Vagina (tissue), 2 donors: ENCODE measurements around the gene TRNT1. TPM values are rescaled to one million over a fixed set of nuclear protein-coding genes. Genes with fewer than 3 reads are reported as not detected.

Experiments
- DNase-seq, 2 donors: peaks; one replicate each; pipeline ENCODE4 v3.0.0-alpha.2; 2017; ENCODE audit errors: extremely low spot score in 2 of 2
- H3K27ac ChIP-seq: fragments of 200-600 bp; sonication (generic); one replicate; pipeline ENCODE4 v1.5.1; 2019
- H3K27me3 ChIP-seq: fragments of 200-600 bp; sonication (generic); one replicate; pipeline ENCODE4 v1.5.1; 2019
- H3K36me3 ChIP-seq, 2 donors: fragments of 200-600 bp; sonication (generic); one replicate each; pipeline ENCODE4 v1.5.1; 2017 to 2019
- H3K4me1 ChIP-seq: fragments of 200-600 bp; sonication (generic); one replicate; pipeline ENCODE4 v1.5.1; 2019
- H3K4me3 ChIP-seq, 2 donors: fragments of 200-600 bp; sonication (generic); 1 replicate in 1 of 2; 2 replicates in 1 of 2; pipeline ENCODE4 v1.5.1; 2016 to 2019
- H3K9me3 ChIP-seq: fragments of 200-600 bp; sonication (generic); one replicate; pipeline ENCODE4 v1.5.1; 2019
- CTCF ChIP-seq, 3 experiments: fragments of 450-650 bp in 2 of 3; fragments of 200-600 bp in 1 of 3; sonication (generic) in 1 of 3; IDR thresholded peaks; one replicate each; pipeline ENCODE4 v1.5.1; 2017 to 2019; ENCODE audit warnings: antibody characterized with exemption in 3 of 3, mild to moderate bottlenecking in 2 of 3, moderate library complexity in 2 of 3
- POLR2A ChIP-seq, 2 donors: fragments of 450-650 bp; IDR thresholded peaks; one replicate each; pipeline ENCODE4 v1.6.1; 2017; ENCODE audit warnings: antibody characterized with exemption in 2 of 2, mild to moderate bottlenecking in 2 of 2, moderate library complexity in 2 of 2
- POLR2AphosphoS5 ChIP-seq, 2 donors: sonication (generic); formaldehyde crosslinking; IDR thresholded peaks; one replicate each; pipeline ENCODE4 v1.9.0; 2017; ENCODE audit warnings: antibody characterized with exemption in 2 of 2, mild to moderate bottlenecking in 2 of 2, low read depth in 1 of 2; ENCODE audit not compliant: insufficient read depth in 1 of 2
- intact Hi-C: fragments of 100-400 bp; cut with DNase I; formaldehyde crosslinking; loops from one replicate; pipeline ENCODE4 v1.15.1; 2023
- total RNA-seq: library from RNA; depleted of rRNA; stranded (reverse); fragments of >200 nt; gene quantifications from one replicate; pipeline ENCODE4 v1.2.3, GENCODE V29; 2016

Gene TRNT1
- total RNA-seq, 1 donor from 2014 or later, result 12.8 TPM

GRCh38 chr3:3105815-3106214 lies 20.9 kb upstream of the TRNT1 start:
- intact Hi-C loops, result no loop called here
- no peaks in the 10 kb centered on the region for H3K9me3 ChIP-seq
- DNase-seq, result no peak
- no peaks in the 10 kb centered on the region for H3K27me3 ChIP-seq
- H3K4me3 ChIP-seq, result no peak overlapping the region
- H3K4me1 ChIP-seq, result no peaks in the 10 kb centered on the region
- no peak overlapping the region for H3K27ac ChIP-seq
- TF ChIP-seq POLR2A (IDR thresholded peaks at IDR 0.05) (no peak), POLR2AphosphoS5 (IDR thresholded peaks at IDR 0.05; ENCODE audit: insufficient read depth in 1 of 2, low read depth in 1 of 2) (no peak), CTCF (IDR thresholded peaks at IDR 0.05) (no peak)
- H3K36me3 ChIP-seq, result no peaks in the 10 kb centered on the region

- no peaks in the 10 kb centered on the region for H3K36me3 ChIP-seq
- no peaks in the 10 kb centered on the region for H3K9me3 ChIP-seq
- no peaks in the 10 kb centered on the region for H3K4me1 ChIP-seq
- no peaks in the 10 kb centered on the region for H3K27me3 ChIP-seq
- no peak for DNase-seq
- no peak overlapping the region for H3K27ac ChIP-seq
- no peak for TF ChIP-seq POLR2A (IDR thresholded peaks at IDR 0.05)
- no peak for TF ChIP-seq CTCF (IDR thresholded peaks at IDR 0.05)
- no peak for TF ChIP-seq POLR2AphosphoS5 (IDR thresholded peaks at IDR 0.05; ENCODE audit: insufficient read depth in 1 of 2, low read depth in 1 of 2)
- intact Hi-C loops, result no loop called here
- no peak overlapping the region for H3K4me3 ChIP-seq
Observed at GRCh38 chr3:3107181-3107580, 19.6 kb upstream of the TRNT1 start.

- no peak for DNase-seq
- Histone ChIP-seq H3K36me3 (no peaks in the 10 kb centered on the region), H3K9me3 (no peaks in the 10 kb centered on the region), H3K4me1 (no peaks in the 10 kb centered on the region), H3K4me3 (no peak overlapping the region), H3K27ac (no peak overlapping the region), H3K27me3 (no peaks in the 10 kb centered on the region)
- intact Hi-C loops, result no loop called here
- TF ChIP-seq POLR2AphosphoS5 (IDR thresholded peaks at IDR 0.05; ENCODE audit: insufficient read depth in 1 of 2, low read depth in 1 of 2) (no peak), POLR2A (IDR thresholded peaks at IDR 0.05) (no peak), CTCF (IDR thresholded peaks at IDR 0.05) (no peak)
Observed at GRCh38 chr3:3107858-3108257, 18.9 kb upstream of the TRNT1 start.

- DNase-seq, result no peak
- Histone ChIP-seq H3K27ac (no peak overlapping the region), H3K4me1 (no peaks in the 10 kb centered on the region), H3K9me3 (no peaks in the 10 kb centered on the region), H3K36me3 (no peaks in the 10 kb centered on the region), H3K27me3 (no peaks in the 10 kb centered on the region), H3K4me3 (no peak overlapping the region)
- no peak for TF ChIP-seq POLR2A (IDR thresholded peaks at IDR 0.05)
- TF ChIP-seq POLR2AphosphoS5 (IDR thresholded peaks at IDR 0.05; ENCODE audit: insufficient read depth in 1 of 2, low read depth in 1 of 2), result no peak
- TF ChIP-seq CTCF (IDR thresholded peaks at IDR 0.05), result no peak
- intact Hi-C loops, result no loop called here
Observed at GRCh38 chr3:3109407-3110298, 17.1 kb upstream of the TRNT1 start.

GRCh38 chr3:3110299-3110630 lies 16.5 kb upstream of the TRNT1 start, which contains the start of gene IL5RA:
TSS of gene IL5RA (minus strand) at chr3:3110374. CDS start at chr3:3104984, 5,390 bp downstream.
- Histone ChIP-seq H3K36me3 (no peaks in the 10 kb centered on the region), H3K9me3 (no peaks in the 10 kb centered on the region), H3K4me3 (no peak within 1 kb of the TSS), H3K4me1 (no peaks in the 10 kb centered on the region), H3K27ac (no peak within 1 kb of the TSS), H3K27me3 (no peaks in the 10 kb centered on the region)
- intact Hi-C loops, result no loop called here
- TF ChIP-seq POLR2A (IDR thresholded peaks at IDR 0.05), result no peak
- no peak for TF ChIP-seq POLR2AphosphoS5 (IDR thresholded peaks at IDR 0.05; ENCODE audit: insufficient read depth in 1 of 2, low read depth in 1 of 2)
- no peak for TF ChIP-seq CTCF (IDR thresholded peaks at IDR 0.05)
- no peak for DNase-seq
